Osteocyte (in vitro differentiated cells): ENCODE measurements around the gene SMCHD1. TPM values are rescaled to one million over a fixed set of nuclear protein-coding genes. Genes with fewer than 3 reads are reported as not detected.
"Not testable (repeated sequence)": the region's sequence is repeated elsewhere in the genome, so short reads cannot be mapped to it uniquely, and the experiment has no call there.

Experiments used
- DNase-seq: peaks from one replicate; pipeline ENCODE4 v3.0.0; 2021; ENCODE audit warnings: mixed read lengths; ENCODE audit not compliant: unreplicated experiment; ENCODE audit errors: extremely low spot score
- H3K27ac Mint-ChIP-seq: one replicate; pipeline ENCODE4 v1.8.0; 2021; ENCODE audit warnings: mild to moderate bottlenecking, mixed read lengths; ENCODE audit not compliant: unreplicated experiment
- H3K27me3 Mint-ChIP-seq: one replicate; pipeline ENCODE4 v1.8.0; 2021; ENCODE audit warnings: mixed read lengths; ENCODE audit not compliant: unreplicated experiment
- H3K36me3 Mint-ChIP-seq: one replicate; pipeline ENCODE4 v1.8.0; 2021; ENCODE audit warnings: mixed read lengths; ENCODE audit not compliant: unreplicated experiment
- H3K4me1 Mint-ChIP-seq: one replicate; pipeline ENCODE4 v1.8.0; 2021; ENCODE audit warnings: mixed read lengths; ENCODE audit not compliant: unreplicated experiment
- H3K4me3 Mint-ChIP-seq: one replicate; pipeline ENCODE4 v1.8.0; 2021; ENCODE audit warnings: mild to moderate bottlenecking, moderate library complexity, mixed read lengths; ENCODE audit not compliant: unreplicated experiment
- H3K9me3 Mint-ChIP-seq: one replicate; pipeline ENCODE4 v1.8.0; 2021; ENCODE audit warnings: mixed read lengths; ENCODE audit not compliant: unreplicated experiment
- CTCF ChIP-seq: fragments of 200-600 bp; sonication (generic); IDR thresholded peaks from 2 replicates; pipeline ENCODE4 v1.5.0; 2021; ENCODE audit warnings: antibody characterized with exemption, mild to moderate bottlenecking, moderate library complexity
- total RNA-seq: library from RNA; stranded (reverse); gene quantifications from 2 replicates; pipeline ENCODE4 v1.2.1, GENCODE V29; 2021

Gene SMCHD1
- total RNA-seq, 1 donor from 2014 or later: 58.1 TPM

DNA sequence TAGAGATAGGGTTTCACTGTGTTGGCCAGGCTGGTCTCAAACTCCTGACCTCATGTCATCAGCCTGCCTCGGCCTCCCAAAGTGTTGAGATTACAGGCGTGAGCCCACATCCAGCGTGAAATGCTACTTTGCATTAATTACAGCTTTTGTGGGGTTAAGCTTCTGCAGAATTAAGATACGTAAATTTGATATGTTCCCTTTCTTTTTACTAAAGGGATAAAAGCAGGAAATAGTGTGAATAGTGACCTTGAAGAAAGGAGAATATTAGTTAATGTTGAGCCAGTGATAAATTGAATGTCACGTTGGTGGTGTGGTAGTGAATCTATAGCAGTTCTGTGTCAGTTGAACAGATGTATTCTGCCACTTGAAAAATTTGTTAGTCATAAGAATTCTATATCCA is 16.9 kb downstream of the SMCHD1 start:
- Mint-ChIP-seq H3K27ac (no peak overlapping the region), H3K27me3 (no peaks in the 10 kb centered on the region), H3K4me3 (no peak overlapping the region), H3K4me1 (no peaks in the 10 kb centered on the region), H3K36me3 (peaks cover 63% of the 10 kb centered on the region), H3K9me3 (no peaks in the 10 kb centered on the region)
- no peak for DNase-seq
- no peak for TF ChIP-seq CTCF

GRCh38 chr18:2672872-2673271 is 17.3 kb downstream of the SMCHD1 start:
- Mint-ChIP-seq H3K36me3 (peaks cover 63% of the 10 kb centered on the region), H3K4me3 (no peak overlapping the region), H3K4me1 (no peaks in the 10 kb centered on the region), H3K27ac (no peak overlapping the region), H3K27me3 (no peaks in the 10 kb centered on the region), H3K9me3 (no peaks in the 10 kb centered on the region)
- DNase-seq: no peak
- TF ChIP-seq CTCF: no peak

DNA sequence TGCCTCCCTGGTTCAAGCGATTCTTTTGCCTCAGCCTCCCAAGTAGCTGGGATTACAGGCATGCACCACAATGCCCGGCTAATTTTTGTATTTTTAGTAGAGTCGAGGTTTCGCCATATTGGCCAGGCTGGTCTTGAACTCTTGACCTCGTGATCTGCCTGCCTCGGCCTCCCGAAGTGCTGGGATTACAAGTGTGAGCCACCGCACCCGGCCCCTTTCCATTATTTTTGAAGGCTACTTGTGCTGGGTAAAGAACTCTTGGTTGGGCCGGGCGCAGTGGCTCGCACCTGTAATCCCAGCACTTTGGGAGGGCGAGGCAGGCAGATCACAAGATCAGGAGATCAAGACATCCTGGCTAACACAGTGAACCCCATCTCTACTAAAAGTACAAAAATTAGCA is 23.4 kb downstream of the SMCHD1 start:
- H3K27ac Mint-ChIP-seq, H3K27me3 Mint-ChIP-seq, H3K9me3 Mint-ChIP-seq, DNase-seq, H3K4me3 Mint-ChIP-seq: not testable (repeated sequence)
- Mint-ChIP-seq H3K36me3 (peaks cover 41% of the 10 kb centered on the region), H3K4me1 (peaks cover 11% of the 10 kb centered on the region)

- no peaks in the 10 kb centered on the region for H3K27me3 Mint-ChIP-seq
- DNase-seq: no peak
- no peak overlapping the region for H3K4me3 Mint-ChIP-seq
- H3K9me3 Mint-ChIP-seq: peaks cover 5% of the 10 kb centered on the region
- H3K36me3 Mint-ChIP-seq: peaks cover 42% of the 10 kb centered on the region
- no peak overlapping the region for H3K27ac Mint-ChIP-seq
- peaks cover 14% of the 10 kb centered on the region for H3K4me1 Mint-ChIP-seq
- TF ChIP-seq CTCF: no peak
Observed at GRCh38 chr18:2680216-2680792, 24.8 kb downstream of the SMCHD1 start.

DNA sequence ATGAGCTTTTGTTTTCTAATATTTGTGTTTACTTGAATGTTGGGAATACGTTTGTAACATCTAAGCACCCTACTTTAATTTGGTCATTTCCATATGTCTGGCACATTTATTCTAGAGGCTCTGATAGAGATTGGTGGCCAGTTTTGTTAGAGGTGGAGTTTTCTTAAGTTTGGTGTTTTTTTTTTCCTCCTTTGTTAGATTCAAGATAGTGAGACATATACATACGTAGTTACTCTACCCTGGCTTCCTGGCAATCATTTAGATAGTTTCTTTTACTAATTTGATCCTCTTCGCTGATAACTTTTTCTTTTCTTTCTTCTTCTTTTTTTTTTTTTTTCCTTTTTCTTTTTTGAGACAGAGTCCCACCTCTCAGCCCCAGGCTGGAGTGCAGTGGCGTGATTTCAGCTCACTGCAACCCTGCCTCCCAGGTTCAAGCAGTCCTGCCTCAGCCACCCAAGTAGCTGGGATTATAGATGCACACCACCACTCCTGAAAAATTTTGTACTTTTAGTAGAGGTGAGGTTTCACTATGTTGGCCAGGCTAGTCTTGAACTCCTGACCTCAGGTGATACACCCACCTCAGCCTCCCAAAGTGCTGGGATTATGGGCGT is 26.6 kb downstream of the SMCHD1 start:
- H3K4me1 Mint-ChIP-seq: peaks cover 14% of the 10 kb centered on the region
- no peaks in the 10 kb centered on the region for H3K27me3 Mint-ChIP-seq
- peaks cover 20% of the 10 kb centered on the region for H3K9me3 Mint-ChIP-seq
- no peak for TF ChIP-seq CTCF
- peaks cover 54% of the 10 kb centered on the region for H3K36me3 Mint-ChIP-seq
- H3K27ac Mint-ChIP-seq: no peak overlapping the region
- no peak for DNase-seq
- no peak overlapping the region for H3K4me3 Mint-ChIP-seq
